Body of pancreas (tissue), 4 donors: ENCODE data around the gene LENG1.

Experiments used
- CTCF ChIP-seq, 7 experiments: fragments of 450-650 bp in 4 of 7; fragments of 200-600 bp in 3 of 7; sonication (generic) in 3 of 7; IDR thresholded peaks; one replicate each; pipeline ENCODE4 v1.5.1; 2016 to 2019; ENCODE audit warnings: antibody characterized with exemption in 7 of 7
- POLR2A ChIP-seq, 3 donors: fragments of 450-650 bp; IDR thresholded peaks; one replicate each; pipeline ENCODE4 v1.6.1; 2016; ENCODE audit warnings: antibody characterized with exemption in 3 of 3, mild to moderate bottlenecking in 2 of 3

GRCh38 chr19:54191011-54191810 is 31.7 kb upstream of the LENG1 start, which contains the start of gene TSEN34:
- peak; percentile 53 to 78 (median 63) for TF ChIP-seq POLR2A (IDR thresholded peaks at IDR 0.05)
- TF ChIP-seq CTCF (IDR thresholded peaks at IDR 0.05), result no peak
